UCSD-AML1 (cell line): Measurements from ENCODE around the gene GLP1R.

Experiments used
- DNase-seq: peaks from one replicate; lab custom pipeline; 2025; ENCODE audit not compliant: unreplicated experiment; lab: John Stamatoyannopoulos, UW

GLP1R gene

GRCh38 chr6:39085129-39085797 is 36.7 kb downstream of the GLP1R start:
- DNase-seq: no peak

- DNase-seq: no peak
Measured at GRCh38 chr6:39086294-39086693, 37.7 kb downstream of the GLP1R start.

- DNase-seq: no peak
Measured at GRCh38 chr6:39086711-39087110, 38.1 kb downstream of the GLP1R start.

DNA sequence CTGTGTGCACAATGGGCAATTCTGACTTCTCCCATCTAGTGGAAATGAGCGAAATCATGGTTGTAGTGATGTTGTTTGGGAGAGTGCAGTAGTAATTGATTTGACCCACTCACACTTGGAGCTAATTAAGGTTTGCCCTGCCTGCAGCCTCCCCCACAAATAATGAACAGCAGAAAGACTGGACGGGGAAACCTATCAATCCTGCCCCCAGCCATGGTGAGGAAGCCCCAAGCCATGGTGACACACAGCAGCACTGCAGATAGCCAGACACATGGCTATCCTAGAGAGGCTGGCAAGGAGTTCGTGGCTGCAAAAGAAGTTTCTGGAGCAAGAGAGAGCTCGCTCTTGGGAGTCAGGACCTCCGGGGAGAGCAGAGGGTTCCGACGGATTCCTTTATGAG is 38.6 kb downstream of the GLP1R start:
- no peak for DNase-seq

DNA sequence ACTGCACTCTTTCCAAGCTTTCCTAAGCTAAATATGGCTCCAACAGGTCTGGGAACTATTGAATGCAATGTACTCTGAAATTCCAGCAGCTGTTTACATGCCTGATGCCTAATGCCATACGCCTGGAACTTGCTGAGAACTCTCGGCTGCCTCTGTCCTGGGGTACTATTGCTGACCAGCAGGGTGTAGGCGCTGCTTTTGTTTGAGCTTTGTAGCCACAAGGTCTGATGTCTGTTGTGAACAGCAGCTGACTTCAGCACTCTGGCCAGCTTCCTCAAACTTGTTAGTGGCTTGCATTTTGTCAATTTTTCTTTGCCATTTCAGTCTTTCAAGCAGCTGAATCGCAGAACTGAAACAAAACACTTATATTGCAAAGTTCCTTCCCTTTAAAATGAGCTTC is 39.8 kb downstream of the GLP1R start:
- peak; percentile 45 for DNase-seq

- no peak for DNase-seq
Measured at GRCh38 chr6:39090036-39090435, 41.5 kb downstream of the GLP1R start.

- no peak for DNase-seq
Measured at GRCh38 chr6:39091220-39091619, 42.6 kb downstream of the GLP1R start.

DNA sequence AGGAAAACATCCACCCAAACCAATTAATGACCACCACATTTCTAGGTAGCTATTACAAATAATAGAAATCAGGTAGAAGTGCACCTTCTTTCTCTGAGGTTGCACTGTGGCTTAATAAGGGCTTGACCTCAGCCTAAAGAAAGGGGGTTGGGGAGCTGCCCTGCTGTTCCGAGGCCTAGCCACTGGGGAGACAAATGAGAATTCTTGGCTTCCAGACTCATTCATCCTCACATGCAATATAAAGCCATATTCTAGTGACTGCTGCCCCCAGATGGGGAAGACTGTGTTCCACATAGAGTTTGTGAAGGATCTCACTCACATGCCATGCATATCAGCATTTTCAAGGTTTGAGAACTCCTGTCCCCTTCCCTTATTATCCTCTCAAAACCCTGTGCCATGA is 43.5 kb downstream of the GLP1R start:
- DNase-seq: peak; percentile 40

DNA sequence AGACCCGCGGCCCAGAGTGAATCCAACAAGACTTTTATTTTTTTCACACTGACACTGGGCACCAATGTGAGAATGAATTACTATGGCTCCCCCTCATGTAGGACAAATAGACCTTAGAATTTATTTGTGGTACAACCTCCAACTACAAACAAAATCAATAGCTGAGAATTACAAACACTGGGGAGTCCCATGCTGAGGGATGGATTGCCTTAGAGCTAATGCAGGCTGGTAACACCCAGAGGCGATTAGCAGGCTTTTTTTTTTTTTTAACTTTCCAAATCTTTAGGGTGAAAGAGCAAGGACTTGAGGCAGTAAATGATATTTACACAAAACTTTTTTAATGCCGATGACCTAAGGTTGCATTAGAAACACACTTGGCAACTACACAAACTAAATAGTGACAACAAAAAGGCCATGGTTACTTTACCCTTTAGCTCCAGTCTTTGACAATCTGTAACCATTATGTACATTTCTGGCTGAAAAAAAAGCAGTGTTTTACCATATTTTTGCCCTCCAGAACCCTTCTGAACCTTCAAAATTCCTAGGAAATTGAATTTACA is 44.6 kb downstream of the GLP1R start:
- no peak for DNase-seq

- no peak for DNase-seq
Measured at GRCh38 chr6:39095578-39095977, 47.0 kb downstream of the GLP1R start.

GRCh38 chr6:39100358-39100757 is 51.8 kb downstream of the GLP1R start:
- DNase-seq: no peak

DNA sequence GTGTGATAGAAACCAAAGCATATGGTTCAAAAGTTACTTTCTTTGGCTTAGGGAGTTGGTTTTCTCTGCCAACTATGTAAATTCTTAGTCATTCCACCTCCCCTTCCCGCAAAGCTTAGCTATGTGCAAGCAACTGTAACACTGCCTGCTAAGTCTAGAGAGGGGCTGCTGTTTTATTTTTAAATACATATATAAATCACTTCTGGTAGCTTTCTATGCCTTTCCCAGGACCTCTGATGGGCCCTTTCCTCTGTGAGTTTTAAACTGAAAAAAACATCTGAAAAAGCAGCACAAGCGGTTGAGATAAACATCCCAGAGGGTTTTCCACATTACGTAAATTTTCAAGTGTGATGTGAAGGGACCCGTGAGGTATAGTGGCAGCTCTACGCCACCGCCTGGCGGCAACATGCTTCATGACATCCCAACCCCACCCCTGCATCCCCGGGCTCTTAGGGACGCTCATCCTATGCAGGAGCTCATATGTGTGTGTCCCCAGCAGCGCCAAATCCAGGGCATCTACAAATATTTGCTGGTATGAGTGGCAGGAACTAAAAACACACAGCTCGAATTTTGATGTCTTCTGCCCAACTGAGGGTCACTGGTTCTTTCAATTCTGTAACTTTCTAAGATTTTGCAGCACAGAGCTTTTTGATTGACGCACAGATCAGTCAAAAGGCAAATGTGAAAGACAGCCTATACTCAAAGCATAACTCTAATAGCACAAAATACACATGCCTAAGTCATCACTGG is 53.7 kb downstream of the GLP1R start:
- peak; percentile 25 for DNase-seq

DNA sequence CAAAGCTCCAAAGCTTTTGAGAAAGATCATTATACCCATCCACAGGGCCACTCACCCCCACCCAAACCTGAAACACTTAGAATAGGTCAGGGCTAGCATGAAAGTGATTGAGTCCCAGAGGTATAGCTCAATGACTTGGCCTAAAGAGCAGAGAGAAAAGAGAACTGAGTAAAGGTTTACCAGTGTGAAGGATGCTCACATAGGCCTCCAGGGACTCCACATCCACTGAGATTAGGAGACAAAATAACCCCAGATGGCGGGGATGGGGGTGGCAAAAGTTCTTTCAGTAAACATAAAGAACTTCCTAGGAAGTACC is 54.2 kb downstream of the GLP1R start:
- DNase-seq: no peak

DNA sequence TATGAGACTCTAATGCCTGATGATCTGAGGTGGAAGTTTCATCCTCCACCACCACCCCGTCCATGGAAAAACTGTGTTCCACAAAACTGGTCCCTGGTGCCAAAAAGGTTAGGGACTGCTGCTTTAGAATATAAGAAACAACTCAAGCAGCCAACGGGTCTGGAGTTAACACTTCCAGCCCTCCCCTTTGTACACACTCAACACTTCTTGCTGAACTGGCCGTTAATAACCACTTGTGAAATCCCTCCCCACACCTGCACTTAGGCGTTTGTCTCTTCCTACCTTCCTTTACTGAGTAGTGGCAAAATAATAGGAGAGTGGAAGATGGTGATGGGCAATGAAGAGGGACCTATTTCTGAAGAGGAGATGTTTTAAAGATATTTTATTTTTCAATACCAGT is 55.9 kb downstream of the GLP1R start:
- DNase-seq: no peak

DNA sequence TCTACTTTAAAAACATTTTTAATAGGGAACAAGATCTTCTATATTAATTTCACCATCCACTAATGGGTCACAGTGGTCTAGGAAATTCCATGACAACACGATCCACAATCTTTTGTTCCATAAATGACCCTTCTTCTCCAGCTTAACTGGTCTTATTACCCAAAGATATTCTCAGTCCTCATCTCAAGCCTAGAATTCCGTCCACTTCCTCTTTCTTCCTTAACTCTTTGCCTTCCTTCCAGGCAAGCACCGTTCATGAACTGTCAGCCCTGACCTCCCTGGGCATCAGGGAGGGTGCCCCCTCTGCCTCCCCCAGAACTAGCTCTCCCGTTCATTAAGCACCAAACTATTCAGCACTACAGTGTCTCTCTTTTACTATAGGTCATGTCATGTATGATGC is 58.5 kb downstream of the GLP1R start:
- no peak for DNase-seq

DNA sequence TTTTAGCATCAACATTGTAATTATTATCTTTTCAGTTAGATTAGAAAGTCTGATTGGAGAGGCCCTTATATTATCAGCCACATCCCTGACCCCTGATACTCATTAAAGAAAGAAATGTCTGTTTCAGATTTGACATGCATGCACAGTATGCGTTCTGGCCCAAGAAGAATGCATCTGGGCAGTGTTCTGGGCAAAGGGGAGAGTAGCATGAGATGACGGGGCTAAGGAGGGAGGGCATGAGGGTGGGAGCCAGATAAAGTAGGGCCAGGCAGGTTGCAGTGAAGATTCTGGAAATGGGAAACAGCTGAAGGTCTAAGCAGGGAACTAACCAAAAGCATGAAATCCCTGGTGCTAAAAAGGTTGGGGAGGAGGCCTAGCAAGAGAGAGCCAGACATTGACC is 59.1 kb downstream of the GLP1R start:
- no peak for DNase-seq

DNA sequence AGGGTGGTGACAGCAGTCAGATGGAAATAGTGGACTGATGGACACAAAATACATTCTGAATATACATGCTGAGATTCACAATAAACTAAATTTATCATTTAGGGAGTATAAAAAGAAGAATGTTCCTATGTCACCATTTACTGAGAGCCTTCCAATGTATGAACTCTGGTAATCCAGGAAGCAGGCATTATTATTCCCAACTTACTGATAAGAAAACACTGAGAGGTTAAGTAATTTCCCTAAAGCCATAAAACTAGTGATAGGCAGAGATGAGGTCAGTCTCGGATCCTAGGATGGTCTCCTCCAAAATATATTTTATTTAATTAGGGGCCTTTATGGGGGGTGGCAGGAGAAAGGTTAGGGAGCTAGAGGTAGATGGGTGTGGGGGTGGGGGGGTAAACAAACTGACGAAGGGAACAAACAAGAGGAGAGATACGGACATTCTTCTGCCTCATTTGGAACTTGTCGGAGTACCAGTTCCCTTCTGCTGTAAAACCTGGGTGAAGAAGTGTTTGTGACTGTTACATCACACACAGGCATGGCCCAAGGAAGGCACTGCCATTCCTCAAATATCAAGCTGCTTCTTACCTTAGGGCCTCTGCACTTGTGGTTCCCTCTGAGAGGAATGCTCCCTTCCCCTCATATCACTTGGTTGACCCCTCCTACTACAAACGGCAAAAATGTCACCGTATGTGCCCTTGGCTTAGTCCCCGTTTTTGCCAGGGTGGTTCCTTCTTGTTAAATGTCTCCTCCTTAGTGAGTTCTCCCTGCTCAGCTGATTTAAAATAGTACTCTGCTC is 59.7 kb downstream of the GLP1R start:
- no peak for DNase-seq

DNA sequence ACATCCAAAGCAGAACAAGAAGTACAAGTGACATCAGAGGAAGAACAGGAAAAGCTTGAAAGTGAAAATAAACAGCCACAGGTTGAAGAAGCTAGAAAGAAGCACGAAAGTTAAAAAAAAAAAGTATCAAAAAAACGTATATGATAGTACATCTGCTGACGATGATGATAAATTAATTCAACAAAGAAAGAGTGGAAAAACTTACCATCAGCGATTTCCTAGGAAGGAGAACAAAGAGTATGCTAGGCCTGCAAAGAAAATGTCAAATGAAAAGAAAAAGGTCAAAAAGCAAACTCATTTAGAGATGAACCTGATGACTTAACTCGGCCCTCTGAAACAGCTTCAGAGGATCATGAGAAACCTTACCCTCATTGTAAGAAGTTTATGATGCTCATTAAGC is 62.7 kb downstream of the GLP1R start:
- no peak for DNase-seq

- DNase-seq: no peak
Measured at GRCh38 chr6:39113788-39114187, 65.2 kb downstream of the GLP1R start.

DNA sequence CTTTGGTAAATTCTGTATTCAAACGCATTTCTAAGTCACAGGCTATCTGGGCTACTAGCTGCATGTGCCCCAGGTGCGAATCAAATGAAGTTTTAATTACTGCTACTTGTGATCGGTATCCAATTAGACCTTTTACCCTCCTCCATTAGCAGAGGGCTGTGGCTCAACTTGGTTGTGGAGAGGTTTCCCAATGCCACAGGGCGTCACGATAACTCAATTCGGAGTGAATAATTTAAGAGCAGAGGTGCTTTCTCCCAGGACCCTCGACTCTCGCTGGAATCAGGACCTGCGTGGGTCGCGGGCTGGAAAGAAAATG is 65.8 kb downstream of the GLP1R start:
- DNase-seq: no peak

GRCh38 chr6:39114704-39115599 is 66.4 kb downstream of the GLP1R start, which contains the start of gene SAYSD1:
SAYSD1 (minus strand) TSS chr6:39115186; CDS start chr6:39115089, 97 bp downstream.
- peak; percentile 96 for DNase-seq
